Suprapubic skin (tissue), 4 donors: ENCODE measurements around the gene TFF1. TPM values are rescaled to one million over a fixed set of nuclear protein-coding genes. Genes with fewer than 3 reads are reported as not detected.

Experiments
- DNase-seq, 2 donors: peaks; one replicate each; pipeline ENCODE4 v3.0.0-alpha.2; 2019; ENCODE audit warnings: low spot score in 2 of 2
- H3K27ac ChIP-seq: fragments of 200-600 bp; sonication (generic); one replicate; pipeline ENCODE4 v1.5.1; 2019
- H3K27me3 ChIP-seq: fragments of 200-600 bp; sonication (generic); one replicate; pipeline ENCODE4 v1.5.1; 2019
- H3K36me3 ChIP-seq: fragments of 200-600 bp; sonication (generic); one replicate; pipeline ENCODE4 v1.5.1; 2019
- H3K4me1 ChIP-seq: fragments of 200-600 bp; sonication (generic); one replicate; pipeline ENCODE4 v1.5.1; 2019
- H3K4me3 ChIP-seq: fragments of 200-600 bp; sonication (generic); one replicate; pipeline ENCODE4 v1.5.1; 2019; ENCODE audit warnings: mild to moderate bottlenecking
- H3K9me3 ChIP-seq: fragments of 200-600 bp; sonication (generic); one replicate; pipeline ENCODE4 v1.5.1; 2019
- EP300 ChIP-seq: sonication (generic); formaldehyde crosslinking; IDR thresholded peaks from one replicate; pipeline ENCODE4 v1.6.1; 2017; ENCODE audit warnings: antibody characterized with exemption
- POLR2A ChIP-seq, 2 donors: fragments of 450-650 bp; IDR thresholded peaks; one replicate each; pipeline ENCODE4 v1.6.1; 2017; ENCODE audit warnings: antibody characterized with exemption in 2 of 2, mild to moderate bottlenecking in 2 of 2, moderate library complexity in 2 of 2
- POLR2AphosphoS5 ChIP-seq, 3 donors: sonication (generic); formaldehyde crosslinking; IDR thresholded peaks; one replicate each; pipeline ENCODE4 v1.6.1; 2017; ENCODE audit warnings: antibody characterized with exemption in 3 of 3
- WGBS: methylation state at CpG from one replicate; pipeline ENCODE4 v1.1.5; 2018; 5-methylcytosine and 5-hydroxymethylcytosine counted together
- total RNA-seq, 4 donors: library from RNA; depleted of rRNA; stranded (reverse); fragments of >200 nt; gene quantifications; one replicate each; pipeline ENCODE4 v1.1.0, GENCODE V29; 2016
- TF ChIP-seq, protein P1 (sequence below), 2 donors: fragments of 200-600 bp in 1 of 2; fragments of 450-650 bp in 1 of 2; sonication (generic) in 1 of 2; IDR thresholded peaks; one replicate each; pipeline ENCODE4 v1.5.1; 2016 to 2019; ENCODE audit warnings: antibody characterized with exemption in 2 of 2, mild to moderate bottlenecking in 1 of 2, moderate library complexity in 1 of 2

TFF1 gene
- total RNA-seq, 4 donors from 2014 or later = not detected

DNA sequence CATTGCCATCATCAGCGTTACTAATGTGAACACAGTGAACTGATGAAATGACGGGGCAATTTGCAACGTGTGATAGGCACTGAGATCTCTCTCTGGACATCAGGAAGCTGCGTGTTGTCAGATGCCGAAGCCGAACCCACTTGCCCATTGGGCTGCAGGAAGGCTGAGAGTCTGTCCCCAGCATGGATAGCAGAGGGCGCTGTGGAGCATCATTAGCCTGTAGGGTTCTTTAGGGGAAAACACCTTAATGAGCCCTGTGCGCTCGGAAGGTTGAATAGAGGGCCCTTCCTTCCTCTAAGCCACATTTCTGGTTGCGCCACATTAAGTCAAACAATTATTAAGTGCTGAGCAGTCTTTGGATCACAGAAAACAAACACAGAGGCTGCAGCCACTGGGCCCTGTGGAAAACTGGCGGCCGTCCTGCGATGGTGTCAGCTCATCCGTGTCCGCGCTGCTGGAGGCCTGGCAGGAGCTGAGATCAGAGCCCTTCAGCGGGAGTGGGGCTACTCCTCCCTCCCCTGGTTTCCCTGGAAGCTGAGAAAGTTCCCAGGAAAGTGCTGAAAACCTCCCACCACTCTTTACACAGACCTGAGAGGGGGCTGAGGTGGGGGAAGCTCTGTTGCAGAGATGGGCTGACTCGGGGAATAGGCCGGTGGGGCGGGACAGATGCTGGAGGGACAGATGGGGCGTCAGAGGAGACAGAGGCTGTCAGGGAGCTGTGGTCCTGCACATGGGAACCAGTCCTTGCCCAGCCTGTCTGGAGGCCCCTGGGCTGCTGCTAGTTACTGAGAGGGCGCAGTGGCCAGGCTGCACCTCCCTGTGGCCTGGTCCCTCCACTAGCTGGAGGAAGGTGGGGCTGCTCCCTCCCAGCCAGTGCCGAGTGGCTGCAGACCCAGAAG lies 28.3 kb downstream of the TFF1 start:
- 48% methylated on average over 22 of the region's 23 CpGs for WGBS
- H3K27ac ChIP-seq = no peak overlapping the region

DNA sequence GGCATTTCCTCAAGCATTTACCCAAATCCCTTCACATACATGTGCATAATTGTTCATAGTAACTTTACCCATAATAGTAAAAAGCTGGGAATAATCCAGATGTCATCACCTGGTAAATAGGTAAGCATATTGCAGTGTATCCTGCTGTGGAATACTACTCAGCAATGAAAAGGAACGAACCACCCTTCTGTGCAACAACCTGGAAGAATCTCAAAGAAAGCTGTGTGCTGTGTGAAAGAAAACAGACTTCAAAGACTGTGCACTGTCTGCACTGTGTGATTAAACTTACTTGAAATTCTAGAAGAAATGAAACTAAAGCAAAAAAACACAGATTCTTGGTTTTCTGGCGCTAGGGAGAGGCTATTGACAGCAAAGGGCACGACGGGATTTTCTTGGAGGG lies 29.1 kb downstream of the TFF1 start:
- TF ChIP-seq POLR2AphosphoS5 (IDR thresholded peaks at IDR 0.05) (no peak), EP300 (no peak), POLR2A (IDR thresholded peaks at IDR 0.05) (no peak)
- TF ChIP-seq, protein P1, sequence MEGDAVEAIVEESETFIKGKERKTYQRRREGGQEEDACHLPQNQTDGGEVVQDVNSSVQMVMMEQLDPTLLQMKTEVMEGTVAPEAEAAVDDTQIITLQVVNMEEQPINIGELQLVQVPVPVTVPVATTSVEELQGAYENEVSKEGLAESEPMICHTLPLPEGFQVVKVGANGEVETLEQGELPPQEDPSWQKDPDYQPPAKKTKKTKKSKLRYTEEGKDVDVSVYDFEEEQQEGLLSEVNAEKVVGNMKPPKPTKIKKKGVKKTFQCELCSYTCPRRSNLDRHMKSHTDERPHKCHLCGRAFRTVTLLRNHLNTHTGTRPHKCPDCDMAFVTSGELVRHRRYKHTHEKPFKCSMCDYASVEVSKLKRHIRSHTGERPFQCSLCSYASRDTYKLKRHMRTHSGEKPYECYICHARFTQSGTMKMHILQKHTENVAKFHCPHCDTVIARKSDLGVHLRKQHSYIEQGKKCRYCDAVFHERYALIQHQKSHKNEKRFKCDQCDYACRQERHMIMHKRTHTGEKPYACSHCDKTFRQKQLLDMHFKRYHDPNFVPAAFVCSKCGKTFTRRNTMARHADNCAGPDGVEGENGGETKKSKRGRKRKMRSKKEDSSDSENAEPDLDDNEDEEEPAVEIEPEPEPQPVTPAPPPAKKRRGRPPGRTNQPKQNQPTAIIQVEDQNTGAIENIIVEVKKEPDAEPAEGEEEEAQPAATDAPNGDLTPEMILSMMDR (IDR thresholded peaks at IDR 0.05) = no peak
- no peak overlapping the region for H3K27ac ChIP-seq
- WGBS = 90% methylated on average over 4 of the region's 4 CpGs
- no peaks in the 10 kb centered on the region for H3K9me3 ChIP-seq
- H3K36me3 ChIP-seq = no peaks in the 10 kb centered on the region
- H3K27me3 ChIP-seq = peaks cover 23% of the 10 kb centered on the region
- no peaks in the 10 kb centered on the region for H3K4me1 ChIP-seq
- DNase-seq = no peak
- no peak overlapping the region for H3K4me3 ChIP-seq

More for the DNA sequence above, 28.3 kb downstream of the TFF1 start:
- Histone ChIP-seq H3K9me3 (no peaks in the 10 kb centered on the region), H3K4me1 (no peaks in the 10 kb centered on the region), H3K4me3 (no peak overlapping the region), H3K36me3 (no peaks in the 10 kb centered on the region), H3K27me3 (peaks cover 17% of the 10 kb centered on the region)
- TF ChIP-seq POLR2A (IDR thresholded peaks at IDR 0.05) (no peak), POLR2AphosphoS5 (IDR thresholded peaks at IDR 0.05) (no peak)
- TF ChIP-seq, protein P1 (IDR thresholded peaks at IDR 0.05) = peak; percentile 35 to 73
- peak in 1 of 2 donors; percentile 76 for DNase-seq

DNA sequence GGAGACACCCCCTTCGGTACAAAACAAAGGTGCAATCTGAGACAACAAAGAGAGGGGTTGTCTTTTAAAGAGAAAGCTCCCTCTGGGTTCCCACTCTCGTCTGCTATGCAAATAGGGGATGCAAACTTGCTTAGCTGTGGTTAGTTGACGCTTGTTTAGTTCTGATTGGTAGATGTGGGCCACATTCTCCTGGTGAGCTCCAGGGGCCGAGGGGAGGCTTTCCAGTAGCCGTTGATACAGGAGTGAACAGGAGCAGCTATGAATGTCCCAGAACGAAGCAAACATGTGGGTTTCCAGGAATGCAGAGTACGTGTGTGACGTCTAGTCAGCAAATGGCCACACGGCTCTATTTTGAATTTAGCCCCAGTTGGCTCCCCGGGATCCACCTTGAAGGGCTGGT lies 30.3 kb downstream of the TFF1 start:
- no peak overlapping the region for H3K27ac ChIP-seq
- no peak overlapping the region for H3K4me3 ChIP-seq
- H3K4me1 ChIP-seq = no peaks in the 10 kb centered on the region
- WGBS = 43% methylated on average over 10 of the region's 10 CpGs
- H3K36me3 ChIP-seq = no peaks in the 10 kb centered on the region
- peaks cover 23% of the 10 kb centered on the region for H3K27me3 ChIP-seq
- no peaks in the 10 kb centered on the region for H3K9me3 ChIP-seq
- no peak for TF ChIP-seq EP300
- no peak for TF ChIP-seq POLR2AphosphoS5 (IDR thresholded peaks at IDR 0.05)
- no peak for DNase-seq

DNA sequence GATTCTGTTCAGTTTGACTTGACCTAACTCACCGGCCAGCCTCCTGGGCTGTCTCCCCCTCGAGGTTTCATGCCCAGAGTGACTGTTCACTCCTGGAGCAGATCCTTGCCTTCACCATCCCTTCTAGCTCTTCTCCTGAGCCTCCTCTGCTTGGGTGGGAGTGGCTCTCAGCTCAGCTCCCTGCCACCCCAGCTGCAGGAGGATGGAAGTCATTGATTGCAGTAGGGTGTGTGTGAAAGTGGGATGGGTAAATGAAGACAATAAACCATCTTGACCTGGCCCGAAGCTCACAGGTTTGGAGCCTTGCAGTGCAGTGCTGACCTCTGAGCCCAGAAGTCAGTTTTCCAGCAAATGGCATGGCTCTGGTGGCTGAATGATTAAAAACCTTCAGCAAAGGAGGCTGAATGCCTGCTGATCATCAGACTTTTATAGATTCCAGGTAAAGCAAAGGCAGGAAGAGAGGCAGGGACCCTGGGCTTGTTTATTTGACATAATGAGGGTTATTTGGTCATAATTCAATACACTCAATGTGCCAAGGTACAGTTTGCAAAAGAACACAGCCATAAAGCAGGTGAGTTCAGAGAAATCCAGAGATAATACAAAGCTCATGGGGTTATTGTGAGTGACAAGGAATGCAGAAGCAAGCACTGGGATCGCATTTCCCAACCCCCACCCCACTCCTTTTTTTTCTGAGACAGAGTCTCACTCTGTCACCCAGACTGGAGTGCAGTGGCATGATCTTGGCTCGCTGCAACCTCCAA lies 33.6 kb downstream of the TFF1 start:
- Histone ChIP-seq H3K4me3 (no peak overlapping the region), H3K9me3 (no peaks in the 10 kb centered on the region), H3K4me1 (no peaks in the 10 kb centered on the region), H3K27me3 (peaks cover 23% of the 10 kb centered on the region), H3K27ac (no peak overlapping the region), H3K36me3 (no peaks in the 10 kb centered on the region)
- no peak for TF ChIP-seq POLR2AphosphoS5 (IDR thresholded peaks at IDR 0.05)
- TF ChIP-seq, protein P1 (IDR thresholded peaks at IDR 0.05) = no peak
- TF ChIP-seq EP300 = no peak
- no peak for TF ChIP-seq POLR2A (IDR thresholded peaks at IDR 0.05)
- no peak for DNase-seq
- 76% methylated on average over 5 of the region's 5 CpGs for WGBS

DNA sequence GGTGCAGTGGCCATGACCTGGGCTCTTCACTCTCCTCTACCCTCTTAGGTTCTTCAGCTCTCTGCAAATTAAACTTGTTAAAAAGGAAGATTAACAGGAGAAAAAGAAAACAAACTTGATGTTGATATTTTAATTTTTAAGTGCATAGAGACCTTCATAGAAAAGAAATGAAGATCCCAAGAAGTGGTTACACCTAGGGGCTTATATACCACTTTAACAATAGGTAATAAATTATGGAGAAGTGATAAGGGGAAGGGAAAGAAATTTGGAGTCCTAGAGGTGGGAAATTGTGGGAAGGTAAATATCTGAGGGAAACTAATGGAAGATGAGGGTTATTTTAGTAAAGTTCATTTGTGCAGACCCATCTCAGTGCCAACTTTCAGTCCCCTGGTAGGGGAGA lies 34.7 kb downstream of the TFF1 start:
- H3K4me3 ChIP-seq = no peak overlapping the region
- no peak overlapping the region for H3K27ac ChIP-seq
- peaks cover 23% of the 10 kb centered on the region for H3K27me3 ChIP-seq

More for the DNA sequence above, 34.7 kb downstream of the TFF1 start:
- TF ChIP-seq POLR2A (IDR thresholded peaks at IDR 0.05) (no peak), POLR2AphosphoS5 (IDR thresholded peaks at IDR 0.05) (no peak), EP300 (no peak)
- TF ChIP-seq, protein P1 (IDR thresholded peaks at IDR 0.05) = no peak
- no peaks in the 10 kb centered on the region for H3K4me1 ChIP-seq
- H3K36me3 ChIP-seq = no peaks in the 10 kb centered on the region
- no peaks in the 10 kb centered on the region for H3K9me3 ChIP-seq
- DNase-seq = no peak
